ENCODE results near the gene CALN1. TPM values are rescaled to one million over a fixed set of nuclear protein-coding genes. Genes with fewer than 3 reads are reported as not detected.

Gene CALN1
- polyA plus RNA-seq, 1 donor (not counting 4 experiments of a cell fraction or from before 2014, with no cell fraction given) = not detected

DNA sequence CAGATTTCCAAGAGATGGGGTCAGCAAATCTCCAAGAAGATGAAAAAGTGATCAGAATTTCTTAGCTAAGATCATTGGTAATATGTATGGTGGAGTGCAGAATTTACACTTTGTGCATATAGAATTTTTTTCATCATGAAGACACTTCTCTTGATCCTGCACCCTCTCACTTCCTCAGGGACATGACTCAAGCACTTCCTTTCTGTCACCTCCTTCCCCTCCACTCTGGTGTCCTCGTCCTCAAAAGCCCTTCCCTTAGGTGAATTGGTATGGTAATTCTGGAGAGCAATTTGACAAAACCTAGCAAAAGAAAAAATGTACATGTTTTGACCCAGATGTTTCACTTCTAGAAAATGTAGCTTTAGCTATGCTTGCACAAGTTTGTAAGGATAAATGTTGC, 18.1 kb downstream of the CALN1 start:
- H3K4me1 ChIP-seq (ENCODE audit: control insufficient read depth, extremely low read depth, insufficient read depth, low read length) = no peaks in the 10 kb centered on the region
- H3K27me3 ChIP-seq (ENCODE audit: control insufficient read depth, extremely low read depth, insufficient read depth, low read length) = no peaks in the 10 kb centered on the region
- DNase-seq (ENCODE audit: low read depth, low spot score) = no peak
- FAIRE-seq = no peak
- no peak overlapping the region for H3K27ac ChIP-seq (ENCODE audit: control insufficient read depth, insufficient read depth, low read length)
- H3K9me1 ChIP-seq (ENCODE audit: control insufficient read depth, extremely low read depth, insufficient read depth, low read length) = no peaks in the 10 kb centered on the region
- H2AFZ ChIP-seq (ENCODE audit: control insufficient read depth, low read length) = no peak overlapping the region
- no peak for TF ChIP-seq EZH2 (IDR thresholded peaks at IDR 0.05; ENCODE audit: low read length)
- TF ChIP-seq, protein P1, sequence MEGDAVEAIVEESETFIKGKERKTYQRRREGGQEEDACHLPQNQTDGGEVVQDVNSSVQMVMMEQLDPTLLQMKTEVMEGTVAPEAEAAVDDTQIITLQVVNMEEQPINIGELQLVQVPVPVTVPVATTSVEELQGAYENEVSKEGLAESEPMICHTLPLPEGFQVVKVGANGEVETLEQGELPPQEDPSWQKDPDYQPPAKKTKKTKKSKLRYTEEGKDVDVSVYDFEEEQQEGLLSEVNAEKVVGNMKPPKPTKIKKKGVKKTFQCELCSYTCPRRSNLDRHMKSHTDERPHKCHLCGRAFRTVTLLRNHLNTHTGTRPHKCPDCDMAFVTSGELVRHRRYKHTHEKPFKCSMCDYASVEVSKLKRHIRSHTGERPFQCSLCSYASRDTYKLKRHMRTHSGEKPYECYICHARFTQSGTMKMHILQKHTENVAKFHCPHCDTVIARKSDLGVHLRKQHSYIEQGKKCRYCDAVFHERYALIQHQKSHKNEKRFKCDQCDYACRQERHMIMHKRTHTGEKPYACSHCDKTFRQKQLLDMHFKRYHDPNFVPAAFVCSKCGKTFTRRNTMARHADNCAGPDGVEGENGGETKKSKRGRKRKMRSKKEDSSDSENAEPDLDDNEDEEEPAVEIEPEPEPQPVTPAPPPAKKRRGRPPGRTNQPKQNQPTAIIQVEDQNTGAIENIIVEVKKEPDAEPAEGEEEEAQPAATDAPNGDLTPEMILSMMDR (optimal IDR thresholded peaks at IDR 0.05 in 1 of 3, IDR thresholded peaks at IDR 0.05 in 1 of 3, conservative IDR thresholded peaks at IDR 0.05 in 1 of 3; ENCODE audit: extremely low read depth in 1 of 3, insufficient read depth in 2 of 3, low read length in 3 of 3) = no peak
- no peak overlapping the region for H3K9ac ChIP-seq (ENCODE audit: control insufficient read depth, extremely low read depth, insufficient read depth, low read length)
- H3K4me2 ChIP-seq (ENCODE audit: control insufficient read depth, extremely low read depth, insufficient read depth, low read depth, low read length) = no peak overlapping the region
- H3K79me2 ChIP-seq (ENCODE audit: control insufficient read depth, insufficient read depth, low read length) = no peaks in the 10 kb centered on the region
- no peaks in the 10 kb centered on the region for H4K20me1 ChIP-seq (ENCODE audit: control insufficient read depth, extremely low read depth, insufficient read depth, low read length)
- H3K36me3 ChIP-seq (ENCODE audit: control insufficient read depth in 2 of 2, extremely low read depth in 1 of 2, insufficient read depth in 2 of 2, low read length in 2 of 2) = no peaks in the 10 kb centered on the region
- H3K9me3 ChIP-seq (ENCODE audit: control insufficient read depth, low read depth, low read length) = no peaks in the 10 kb centered on the region
- no peak overlapping the region for H3K4me3 ChIP-seq (ENCODE audit: control insufficient read depth in 2 of 3, extremely low read depth in 1 of 3, insufficient read depth in 2 of 3, low read depth in 1 of 3, low read length in 3 of 3)
- dilution Hi-C loops (cut with MboI; ENCODE audit: extremely low pct_ligation_motif_present, low sequenced_read_pairs) = no loop called here

GRCh38 chr7:72391821-72392377, 20.2 kb downstream of the CALN1 start:
- Histone ChIP-seq H4K20me1 (ENCODE audit: control insufficient read depth, extremely low read depth, insufficient read depth, low read length) (no peaks in the 10 kb centered on the region), H3K79me2 (ENCODE audit: control insufficient read depth, insufficient read depth, low read length) (no peaks in the 10 kb centered on the region), H3K9me1 (ENCODE audit: control insufficient read depth, extremely low read depth, insufficient read depth, low read length) (no peaks in the 10 kb centered on the region), H3K27ac (ENCODE audit: control insufficient read depth, insufficient read depth, low read length) (no peak overlapping the region), H3K36me3 (ENCODE audit: control insufficient read depth in 2 of 2, extremely low read depth in 1 of 2, insufficient read depth in 2 of 2, low read length in 2 of 2) (no peaks in the 10 kb centered on the region), H3K4me3 (ENCODE audit: control insufficient read depth in 2 of 3, extremely low read depth in 1 of 3, insufficient read depth in 2 of 3, low read depth in 1 of 3, low read length in 3 of 3) (no peak overlapping the region), H3K4me2 (ENCODE audit: control insufficient read depth, extremely low read depth, insufficient read depth, low read depth, low read length) (no peak overlapping the region), H2AFZ (ENCODE audit: control insufficient read depth, low read length) (no peak overlapping the region), H3K9ac (ENCODE audit: control insufficient read depth, extremely low read depth, insufficient read depth, low read length) (no peak overlapping the region), H3K9me3 (ENCODE audit: control insufficient read depth, low read depth, low read length) (no peaks in the 10 kb centered on the region), H3K4me1 (ENCODE audit: control insufficient read depth, extremely low read depth, insufficient read depth, low read length) (no peaks in the 10 kb centered on the region), H3K27me3 (ENCODE audit: control insufficient read depth, extremely low read depth, insufficient read depth, low read length) (no peaks in the 10 kb centered on the region)
- dilution Hi-C loops (cut with MboI; ENCODE audit: extremely low pct_ligation_motif_present, low sequenced_read_pairs) = no loop called here
- no peak for DNase-seq (ENCODE audit: low read depth, low spot score)
- no peak for FAIRE-seq
- no peak for TF ChIP-seq EZH2 (IDR thresholded peaks at IDR 0.05; ENCODE audit: low read length)

DNA sequence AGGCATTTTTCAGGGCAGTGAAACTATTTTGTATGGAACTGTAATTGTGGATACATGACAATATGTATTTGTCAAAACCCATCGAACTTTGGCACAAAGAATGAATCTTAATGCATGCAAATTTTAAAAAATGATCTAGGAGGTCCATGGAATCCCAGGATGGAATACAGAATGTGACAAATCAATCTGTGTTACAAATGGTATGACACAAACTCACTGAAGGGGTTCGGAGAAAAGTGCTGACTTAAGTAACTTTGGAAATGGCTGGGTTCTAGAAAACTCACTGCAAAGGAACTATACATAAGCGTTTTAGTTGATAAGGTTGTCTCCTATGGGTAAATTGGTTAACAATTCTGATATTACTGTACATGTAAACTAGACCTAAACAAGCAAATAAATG, 26.0 kb downstream of the CALN1 start:
- Histone ChIP-seq H3K36me3 (ENCODE audit: control insufficient read depth in 2 of 2, extremely low read depth in 1 of 2, insufficient read depth in 2 of 2, low read length in 2 of 2) (no peaks in the 10 kb centered on the region), H2AFZ (ENCODE audit: control insufficient read depth, low read length) (no peak overlapping the region), H3K27ac (ENCODE audit: control insufficient read depth, insufficient read depth, low read length) (no peak overlapping the region), H3K4me3 (ENCODE audit: control insufficient read depth in 2 of 3, extremely low read depth in 1 of 3, insufficient read depth in 2 of 3, low read depth in 1 of 3, low read length in 3 of 3) (no peak overlapping the region), H3K9me3 (ENCODE audit: control insufficient read depth, low read depth, low read length) (no peaks in the 10 kb centered on the region), H4K20me1 (ENCODE audit: control insufficient read depth, extremely low read depth, insufficient read depth, low read length) (no peaks in the 10 kb centered on the region), H3K4me2 (ENCODE audit: control insufficient read depth, extremely low read depth, insufficient read depth, low read depth, low read length) (no peak overlapping the region), H3K27me3 (ENCODE audit: control insufficient read depth, extremely low read depth, insufficient read depth, low read length) (no peaks in the 10 kb centered on the region), H3K79me2 (ENCODE audit: control insufficient read depth, insufficient read depth, low read length) (no peaks in the 10 kb centered on the region), H3K4me1 (ENCODE audit: control insufficient read depth, extremely low read depth, insufficient read depth, low read length) (no peaks in the 10 kb centered on the region), H3K9ac (ENCODE audit: control insufficient read depth, extremely low read depth, insufficient read depth, low read length) (no peak overlapping the region), H3K9me1 (ENCODE audit: control insufficient read depth, extremely low read depth, insufficient read depth, low read length) (no peaks in the 10 kb centered on the region)
- FAIRE-seq = no peak
- TF ChIP-seq EZH2 (IDR thresholded peaks at IDR 0.05; ENCODE audit: low read length) = no peak
- TF ChIP-seq, protein P1 (optimal IDR thresholded peaks at IDR 0.05 in 1 of 3, IDR thresholded peaks at IDR 0.05 in 1 of 3, conservative IDR thresholded peaks at IDR 0.05 in 1 of 3; ENCODE audit: extremely low read depth in 1 of 3, insufficient read depth in 2 of 3, low read length in 3 of 3) = no peak
- no peak for DNase-seq (ENCODE audit: low read depth, low spot score)
- dilution Hi-C loops (cut with MboI; ENCODE audit: extremely low pct_ligation_motif_present, low sequenced_read_pairs) = no loop called here
